Left ventricle myocardium superior (tissue), 1 donor: ENCODE data around the gene SRSF7. TPM values are rescaled to one million over a fixed set of nuclear protein-coding genes. Genes with fewer than 3 reads are reported as not detected.
A peak's percentile ranks its signal among the peaks of the same experiment; 100 is the strongest.
"Not testable (repeated sequence)": the region's sequence is repeated elsewhere in the genome, so short reads cannot be mapped to it uniquely, and the experiment has no call there.

Source experiments
- ATAC-seq: fragments of 200-7000 bp; cut with Tn5 transposase; one replicate; pipeline ENCODE4 v1.9.1; 2020; ENCODE audit warnings: mild to moderate bottlenecking, moderate library complexity
- DNase-seq: peaks from one replicate; pipeline ENCODE4 v3.0.0-alpha.2; 2020
- intact Hi-C: fragments of 100-400 bp; cut with micrococcal nuclease; formaldehyde crosslinking; loops from one replicate; pipeline ENCODE4 v1.11.0; 2022
- total RNA-seq: library from RNA; stranded (reverse); fragmentation: NEBNext Ultra II Directional; extraction: Animal tissue kit (Norgen Biotek cat#: 25700); gene quantifications from one replicate; pipeline ENCODE4 v1.2.1, GENCODE V29; 2021
- donor health status: DM: no; HTN: yes; CAD: no; lungs with severe emphysema.

The SRSF7 gene
- total RNA-seq, 1 donor from 2014 or later: 54.5 TPM

GRCh38 chr2:38709567-38710194 is 41.5 kb downstream of the SRSF7 start:
- ATAC-seq (no peak), DNase-seq (no peak)
- intact Hi-C loops: no loop called here

DNA sequence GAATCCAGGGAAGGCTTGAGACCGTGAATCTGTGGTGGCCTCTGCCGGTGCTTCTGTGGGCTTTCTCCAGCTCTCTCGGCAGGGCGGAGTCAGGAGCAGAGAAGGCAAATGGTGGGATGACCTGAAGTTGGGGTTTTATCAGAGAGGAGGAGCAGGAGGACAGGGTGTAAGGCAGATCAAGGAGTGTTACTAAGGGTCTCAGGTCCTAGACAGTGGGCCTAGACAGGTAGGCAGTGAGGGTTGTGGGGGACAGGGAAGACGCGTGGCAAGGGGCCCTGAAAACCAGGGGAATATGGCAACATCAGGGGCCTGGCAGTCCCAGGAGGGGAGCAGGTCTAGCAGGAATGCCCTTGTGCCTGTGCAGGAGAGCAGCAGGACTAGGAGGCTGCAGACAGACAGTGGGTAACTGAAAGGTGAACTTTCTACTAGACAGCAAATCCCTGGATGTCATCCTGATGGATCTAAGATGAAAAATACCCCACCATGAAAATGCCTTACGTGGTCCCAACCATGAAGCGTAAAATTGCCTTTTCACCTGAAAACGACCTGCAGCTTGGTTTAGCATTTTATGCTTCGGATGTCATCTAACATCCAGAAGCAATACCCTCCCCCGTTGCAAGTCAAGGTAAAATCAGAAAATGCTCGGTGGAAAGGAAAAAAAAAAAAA is 42.1 kb downstream of the SRSF7 start:
- ATAC-seq (no peak), DNase-seq (no peak)
- intact Hi-C loops: no loop called here

DNA sequence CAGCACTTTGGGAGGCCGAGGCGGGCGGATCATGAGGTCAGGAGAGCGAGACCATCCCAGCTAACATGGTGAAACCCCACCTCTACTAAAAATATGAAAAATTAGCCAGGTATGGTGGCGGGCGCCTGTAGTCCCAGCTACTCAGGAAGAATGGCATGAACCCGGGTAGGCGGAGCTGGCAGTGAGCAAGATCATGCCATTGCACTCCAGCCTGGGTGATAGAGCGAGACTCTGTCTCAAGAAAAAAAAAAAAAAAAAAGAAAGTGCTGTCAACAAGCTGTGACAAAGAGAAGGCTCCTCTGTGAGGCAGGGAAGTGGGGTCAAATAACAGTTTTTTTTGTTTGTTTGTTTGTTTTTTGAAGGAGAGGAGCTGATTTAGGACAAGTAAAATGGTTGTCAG is 42.7 kb downstream of the SRSF7 start:
- intact Hi-C loops, ATAC-seq, DNase-seq: not testable (repeated sequence)

- ATAC-seq (no peak), DNase-seq (no peak)
- intact Hi-C loops: no loop called here
These were observed 44.3 kb downstream of the SRSF7 start for GRCh38 chr2:38706846-38707345.

DNA sequence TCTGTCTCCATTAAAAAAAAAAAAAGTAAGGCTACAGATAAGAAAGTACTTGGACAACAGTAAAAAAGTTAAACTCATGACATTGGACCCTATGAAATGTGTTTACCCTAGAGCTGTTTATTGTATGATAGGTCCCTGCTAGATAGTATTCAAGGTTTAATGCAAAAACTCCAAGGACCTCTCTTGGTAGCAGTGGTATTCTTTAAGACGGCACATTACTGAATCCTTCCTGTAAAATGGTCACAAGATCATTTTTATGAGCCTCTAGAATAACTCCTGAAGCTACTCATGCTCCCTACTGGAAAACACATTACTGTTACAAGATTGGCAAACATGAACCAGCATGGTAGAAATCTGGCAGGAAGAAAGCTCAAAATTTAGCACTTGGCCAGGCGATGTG is 46.5 kb downstream of the SRSF7 start:
- DNase-seq (no peak), ATAC-seq (no peak)
- intact Hi-C loops: no loop called here

DNA sequence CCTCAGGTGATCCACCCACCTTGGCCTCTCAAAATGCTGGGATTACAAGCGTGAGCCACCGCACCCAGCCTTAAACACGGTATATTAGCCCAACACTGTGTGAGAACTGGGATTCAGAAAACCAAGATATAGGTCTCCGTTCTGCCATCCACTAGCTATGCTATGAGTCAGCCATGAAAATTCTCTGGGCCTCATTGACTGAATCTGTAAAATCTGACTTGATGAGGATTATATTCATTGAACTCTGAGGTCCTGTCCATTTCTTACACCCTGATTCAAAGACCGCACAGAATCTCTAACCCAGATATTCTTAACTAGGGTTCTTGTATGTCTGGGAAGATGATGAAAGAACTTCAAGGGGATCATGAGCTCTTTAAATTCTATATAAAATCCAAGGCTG is 47.8 kb downstream of the SRSF7 start:
- DNase-seq, ATAC-seq, intact Hi-C loops: not testable (repeated sequence)

DNA sequence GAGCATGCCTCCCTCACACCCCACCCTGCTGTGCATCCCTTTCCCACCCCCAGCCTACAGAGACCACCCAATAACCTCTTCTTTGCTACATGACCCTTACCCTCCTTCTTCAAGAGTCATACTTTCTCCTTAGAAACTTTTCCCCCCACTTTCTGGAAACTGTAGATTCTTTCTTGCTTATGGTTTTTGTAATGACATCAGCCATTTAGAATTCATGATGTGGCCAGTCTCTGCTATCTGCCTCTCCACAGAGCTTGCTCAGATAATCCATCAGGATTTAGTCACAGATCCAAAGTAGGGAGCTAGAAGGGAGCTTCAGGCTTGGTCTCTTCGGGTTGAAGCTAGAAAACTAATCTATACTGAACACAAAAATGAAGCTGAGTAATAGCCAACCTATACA is 48.7 kb downstream of the SRSF7 start:
- ATAC-seq: no peak
- DNase-seq: no peak
- intact Hi-C loops: no loop called here

GRCh38 chr2:38701542-38701941 is 49.6 kb downstream of the SRSF7 start:
- intact Hi-C loops: no loop called here
- ATAC-seq: no peak

GRCh38 chr2:38700881-38701458 is 50.2 kb downstream of the SRSF7 start:
- ATAC-seq (no peak), DNase-seq (no peak)
- intact Hi-C loops: no loop called here

More at GRCh38 chr2:38701542-38701941, 49.6 kb downstream of the SRSF7 start:
- DNase-seq: no peak

DNA sequence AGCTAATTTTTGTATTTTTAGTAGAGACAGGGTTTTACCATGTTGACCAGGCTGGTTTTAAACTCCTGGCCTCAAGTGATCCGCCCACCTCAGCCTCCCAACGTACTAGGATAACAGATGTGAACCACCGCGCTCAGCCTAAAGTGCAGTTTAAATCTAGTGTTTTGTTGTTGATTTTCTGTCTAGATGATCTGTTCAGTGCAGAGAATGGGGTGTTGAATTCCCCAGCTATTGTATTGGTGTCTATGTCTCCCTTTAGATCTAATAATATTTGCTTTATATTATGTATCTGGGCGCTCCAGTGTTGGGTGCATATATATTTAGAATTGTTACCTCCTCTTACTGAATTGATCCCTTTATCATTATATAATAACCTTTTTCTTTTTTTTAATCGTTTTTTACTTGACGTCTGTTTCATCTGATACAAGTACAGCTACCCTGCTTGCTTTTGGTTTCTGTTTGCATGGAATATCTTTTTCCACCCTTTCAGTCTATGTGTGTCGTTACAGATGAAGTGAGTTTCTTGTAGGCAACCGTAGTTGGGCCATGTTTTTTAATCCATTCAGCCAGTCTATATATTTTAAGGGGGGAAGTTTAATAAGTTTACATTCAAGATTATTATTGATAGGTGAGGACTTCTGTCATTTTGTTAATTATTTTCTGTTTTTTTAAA is 50.9 kb downstream of the SRSF7 start:
- ATAC-seq (no peak), DNase-seq (no peak)
- intact Hi-C loops: no loop called here

GRCh38 chr2:38698467-38699003 is 52.6 kb downstream of the SRSF7 start:
- DNase-seq (no peak), ATAC-seq (peak; percentile 50)
- intact Hi-C loops: no loop called here

- no peak for DNase-seq
- no peak for ATAC-seq
- intact Hi-C loops: no loop called here
These were observed 53.9 kb downstream of the SRSF7 start for GRCh38 chr2:38697116-38697840.

Other genes with a start within 250 kb of the SRSF7 start
- 27.0 TPM for gene HNRNPLL, start 148.4 kb downstream of the SRSF7 start, total RNA-seq
- 16.9 TPM for gene GALM, start 85.2 kb downstream of the SRSF7 start, total RNA-seq
- 7.8 TPM for gene GEMIN6, start 26.8 kb upstream of the SRSF7 start, total RNA-seq
- gene DHX57, start 124.6 kb upstream of the SRSF7 start, total RNA-seq: 8.9 TPM
- 20.4 TPM for gene MORN2, start 124.6 kb upstream of the SRSF7 start, total RNA-seq
- gene ARHGEF33, start 138.5 kb upstream of the SRSF7 start, total RNA-seq: 0.10 TPM